ENCODE measurements around the gene COX8C. TPM values are rescaled to one million over a fixed set of nuclear protein-coding genes. Genes with fewer than 3 reads are reported as not detected.

COX8C gene
- total and polyA plus RNA-seq, 9 of the 15 experiments (the other 6 are each of a cell fraction or from before 2014, with no cell fraction given), result not detected

- no peak for TF ChIP-seq CHD7 (IDR thresholded peaks at IDR 0.05; ENCODE audit: low read depth, low read length)
- no peak for TF ChIP-seq NFE2 (IDR thresholded peaks at IDR 0.05; ENCODE audit: low read depth)
- TF ChIP-seq ZNF124 (CRISPR knock-in tag; IDR thresholded peaks at IDR 0.05), result no peak
- TF ChIP-seq RUNX1 (IDR thresholded peaks at IDR 0.05; ENCODE audit: low read depth), result no peak
- TF ChIP-seq DACH1 (IDR thresholded peaks at IDR 0.05; ENCODE audit: partially characterized antibody), result no peak
- no peak for TF ChIP-seq CREB1 (IDR thresholded peaks at IDR 0.05)
- TF ChIP-seq CREB1 (CRISPR knock-in tag; IDR thresholded peaks at IDR 0.05), result no peak
- TF ChIP-seq MXD1 (CRISPR knock-in tag; IDR thresholded peaks at IDR 0.05; ENCODE audit: borderline replicate concordance, poor library complexity, severe bottlenecking), result no peak
- no peak for TF ChIP-seq FOXK2 (conservative IDR thresholded peaks at IDR 0.05 in 1 of 2, IDR thresholded peaks at IDR 0.05 in 1 of 2; ENCODE audit: low read depth in 2 of 2)
- no peak for TF ChIP-seq ZNF395 (CRISPR knock-in tag; IDR thresholded peaks at IDR 0.05)
These were observed 27.5 kb upstream of the COX8C start (continued) for GRCh38 chr14:93319494-93319893.
